ENCODE measurements around the gene ARHGAP4. TPM values are rescaled to one million over a fixed set of nuclear protein-coding genes. Genes with fewer than 3 reads are reported as not detected.

Gene ARHGAP4
- total RNA-seq, 2 experiments from 2014 or later: 130 to 135 TPM

DNA sequence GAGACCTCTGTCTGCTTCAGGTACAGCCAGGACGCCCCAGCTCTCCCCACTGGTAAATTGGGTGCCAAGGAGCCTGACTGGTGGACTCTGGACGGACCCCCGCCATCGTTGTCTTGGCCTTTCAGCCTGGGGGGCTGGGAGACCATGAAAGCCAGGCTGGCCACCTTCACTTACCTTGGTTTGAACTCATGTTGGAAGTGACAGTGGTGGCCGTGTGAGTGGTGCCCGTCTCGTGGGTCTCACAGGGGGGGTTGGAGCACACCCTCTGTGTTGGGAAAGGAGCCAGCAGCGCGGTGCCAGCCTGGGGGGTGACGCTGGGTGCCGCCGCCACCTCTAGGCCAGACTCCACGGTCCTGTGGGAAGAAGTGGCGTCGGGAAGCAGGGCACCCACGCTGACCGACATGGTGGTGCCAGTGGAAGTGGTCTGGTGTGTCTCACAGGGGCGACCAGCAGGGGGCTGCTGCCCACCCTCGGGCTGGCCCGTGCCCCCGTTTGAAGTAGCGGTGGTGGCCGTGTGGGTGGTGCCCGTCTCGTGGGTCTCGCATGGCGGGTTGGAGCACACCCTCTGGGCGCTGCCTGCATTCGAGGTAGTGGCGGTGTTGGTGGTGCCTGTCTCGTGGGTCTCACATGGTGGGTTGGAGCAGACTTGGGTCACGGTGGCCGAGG is 28.0 kb upstream of the ARHGAP4 start:
- ATAC-seq (no peak), DNase-seq (no peak)
- peaks cover 10% of the 10 kb centered on the region for H3K4me1 Mint-ChIP-seq
- no peaks in the 10 kb centered on the region for H3K9me3 Mint-ChIP-seq (ENCODE audit: low read depth)
- ChIA-PET POLR2A (interaction anchor here (0.5 kb wide), 1 partner anchor 146 kb away, joined by 3 read pairs; no protein-coding TSS in a partner anchor), CTCF (interaction anchor here (1.0 kb wide), 1 partner anchor 28 kb away, joined by 3 read pairs; the partner anchor contains the start of gene ARHGAP4)
- H3K27ac Mint-ChIP-seq: no peak overlapping the region
- no peak overlapping the region for H3K4me3 Mint-ChIP-seq
- H3K27me3 Mint-ChIP-seq: no peaks in the 10 kb centered on the region
- intact Hi-C loops (cut with DNase I, micrococcal nuclease): loop anchor here in 1 of 2 experiments (1.0 kb wide), 2 partner anchors 30 to 190 kb away; partner anchors contain the start of gene PLXNB3
- H3K36me3 Mint-ChIP-seq (ENCODE audit: low read depth): peaks cover 44% of the 10 kb centered on the region

DNA sequence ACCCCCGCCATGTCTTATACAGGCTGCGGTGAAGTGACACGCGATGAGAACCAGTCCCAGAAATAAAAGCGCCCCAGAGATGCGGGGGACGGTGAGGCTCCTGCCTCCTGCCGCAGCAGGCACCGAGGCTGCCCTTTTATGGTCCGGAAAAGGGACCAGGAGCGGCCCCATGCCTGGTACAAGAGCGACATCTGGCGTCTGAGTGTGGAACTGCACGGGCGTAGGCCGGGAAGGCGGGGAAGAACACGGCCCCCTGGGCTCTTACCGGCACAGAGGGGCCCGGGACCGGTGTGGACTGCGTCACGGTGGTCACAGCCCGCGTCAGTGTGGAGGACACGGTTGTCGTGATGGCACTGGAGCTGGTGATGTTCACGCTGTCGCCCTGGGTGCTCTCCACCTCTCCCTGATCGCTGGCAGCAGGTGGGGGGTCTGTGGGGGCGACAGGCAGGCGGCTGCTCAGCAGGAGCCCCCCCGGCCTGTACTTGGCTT is 27.3 kb upstream of the ARHGAP4 start:
- ChIA-PET POLR2A (interaction anchor here (1.0 kb wide), 1 partner anchor 13 kb away, joined by 5 read pairs; no protein-coding TSS in a partner anchor), CTCF (interaction anchor here (1.0 kb wide), 1 partner anchor 27 kb away, joined by 3 read pairs; the partner anchor contains the start of gene ARHGAP4)
- ATAC-seq (peak; percentile 76), DNase-seq (peak; percentile 87)
- no peaks in the 10 kb centered on the region for H3K27me3 Mint-ChIP-seq
- peaks cover 10% of the 10 kb centered on the region for H3K4me1 Mint-ChIP-seq
- intact Hi-C loops (cut with DNase I, micrococcal nuclease): loop anchor here in 1 of 2 experiments (1.0 kb wide), 2 partner anchors 29 to 189 kb away; partner anchors contain the start of gene PLXNB3
- no peak overlapping the region for H3K4me3 Mint-ChIP-seq
- H3K36me3 Mint-ChIP-seq (ENCODE audit: low read depth): peaks cover 43% of the 10 kb centered on the region
- H3K27ac Mint-ChIP-seq: peak overlapping the region; percentile 70
- no peaks in the 10 kb centered on the region for H3K9me3 Mint-ChIP-seq (ENCODE audit: low read depth)

GRCh38 chrX:153952373-153953026 is 26.4 kb upstream of the ARHGAP4 start:
- Mint-ChIP-seq H3K4me1 (peaks cover 15% of the 10 kb centered on the region), H3K27me3 (no peaks in the 10 kb centered on the region), H3K27ac (peak overlapping the region; percentile 70), H3K36me3 (ENCODE audit: low read depth) (peaks cover 40% of the 10 kb centered on the region), H3K4me3 (no peak overlapping the region), H3K9me3 (ENCODE audit: low read depth) (no peaks in the 10 kb centered on the region)
- DNase-seq (no peak), ATAC-seq (no peak)
- CTCF ChIA-PET: interaction anchor here (0.5 to 1.1 kb wide), 4 partner anchors 10 to 61 kb away, joined by 3 to 5 read pairs (median 3); no protein-coding TSS in a partner anchor
- intact Hi-C loops (cut with DNase I, micrococcal nuclease): loop anchor here in 1 of 2 experiments (1.0 kb wide), 2 partner anchors 28 to 188 kb away; partner anchors contain the start of gene PLXNB3
- POLR2A ChIA-PET: interaction anchor here (1.0 kb wide), 1 partner anchor 14 kb away, joined by 5 read pairs; no protein-coding TSS in a partner anchor

GRCh38 chrX:153951683-153952372 is 25.8 kb upstream of the ARHGAP4 start:
- intact Hi-C loops (cut with DNase I, micrococcal nuclease): no loop called here
- no peaks in the 10 kb centered on the region for H3K27me3 Mint-ChIP-seq
- ChIA-PET CTCF (interaction anchor here (0.8 to 1.1 kb wide), 3 partner anchors 11 to 27 kb away, joined by 3 to 5 read pairs (median 4); no protein-coding TSS in a partner anchor), POLR2A (no interaction called here)
- no peaks in the 10 kb centered on the region for H3K9me3 Mint-ChIP-seq (ENCODE audit: low read depth)
- peaks cover 18% of the 10 kb centered on the region for H3K4me1 Mint-ChIP-seq
- DNase-seq (no peak), ATAC-seq (no peak)
- peaks cover 40% of the 10 kb centered on the region for H3K36me3 Mint-ChIP-seq (ENCODE audit: low read depth)
- no peak overlapping the region for H3K4me3 Mint-ChIP-seq
- H3K27ac Mint-ChIP-seq: no peak overlapping the region

DNA sequence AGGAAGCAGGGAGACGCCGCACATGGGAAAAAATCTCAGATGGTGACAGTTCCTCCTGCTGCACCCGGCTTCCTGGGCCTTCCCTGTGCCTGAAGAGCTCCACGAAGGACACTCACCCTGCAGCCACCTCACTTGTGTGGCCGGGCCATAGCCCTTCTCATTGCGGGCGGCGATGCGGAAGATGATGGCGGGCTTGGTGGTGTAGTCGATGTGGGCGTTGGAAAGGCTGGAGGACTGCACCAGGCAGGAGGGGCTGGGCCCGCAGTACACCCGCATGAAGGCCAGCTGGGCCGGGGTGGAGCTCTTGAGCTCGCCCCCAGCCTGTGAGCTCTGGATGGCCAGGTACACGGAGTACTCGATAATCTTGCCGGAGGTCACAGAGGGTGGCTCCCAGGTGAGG is 24.1 kb upstream of the ARHGAP4 start:
- no peaks in the 10 kb centered on the region for H3K9me3 Mint-ChIP-seq (ENCODE audit: low read depth)
- ChIA-PET CTCF (interaction anchor here (1.2 to 2.9 kb wide), 5 partner anchors 10 to 187 kb away, joined by 3 to 12 read pairs (median 8); partner anchors contain the start of gene PLXNB3), POLR2A (interaction anchor here (0.6 kb wide), 1 partner anchor 13 kb away, joined by 4 read pairs; no protein-coding TSS in a partner anchor)
- H3K4me3 Mint-ChIP-seq: no peak overlapping the region
- H3K27me3 Mint-ChIP-seq: no peaks in the 10 kb centered on the region
- peaks cover 18% of the 10 kb centered on the region for H3K4me1 Mint-ChIP-seq
- peaks cover 38% of the 10 kb centered on the region for H3K36me3 Mint-ChIP-seq (ENCODE audit: low read depth)
- intact Hi-C loops (cut with DNase I, micrococcal nuclease): no loop called here
- ATAC-seq (no peak), DNase-seq (no peak)
- H3K27ac Mint-ChIP-seq: no peak overlapping the region

DNA sequence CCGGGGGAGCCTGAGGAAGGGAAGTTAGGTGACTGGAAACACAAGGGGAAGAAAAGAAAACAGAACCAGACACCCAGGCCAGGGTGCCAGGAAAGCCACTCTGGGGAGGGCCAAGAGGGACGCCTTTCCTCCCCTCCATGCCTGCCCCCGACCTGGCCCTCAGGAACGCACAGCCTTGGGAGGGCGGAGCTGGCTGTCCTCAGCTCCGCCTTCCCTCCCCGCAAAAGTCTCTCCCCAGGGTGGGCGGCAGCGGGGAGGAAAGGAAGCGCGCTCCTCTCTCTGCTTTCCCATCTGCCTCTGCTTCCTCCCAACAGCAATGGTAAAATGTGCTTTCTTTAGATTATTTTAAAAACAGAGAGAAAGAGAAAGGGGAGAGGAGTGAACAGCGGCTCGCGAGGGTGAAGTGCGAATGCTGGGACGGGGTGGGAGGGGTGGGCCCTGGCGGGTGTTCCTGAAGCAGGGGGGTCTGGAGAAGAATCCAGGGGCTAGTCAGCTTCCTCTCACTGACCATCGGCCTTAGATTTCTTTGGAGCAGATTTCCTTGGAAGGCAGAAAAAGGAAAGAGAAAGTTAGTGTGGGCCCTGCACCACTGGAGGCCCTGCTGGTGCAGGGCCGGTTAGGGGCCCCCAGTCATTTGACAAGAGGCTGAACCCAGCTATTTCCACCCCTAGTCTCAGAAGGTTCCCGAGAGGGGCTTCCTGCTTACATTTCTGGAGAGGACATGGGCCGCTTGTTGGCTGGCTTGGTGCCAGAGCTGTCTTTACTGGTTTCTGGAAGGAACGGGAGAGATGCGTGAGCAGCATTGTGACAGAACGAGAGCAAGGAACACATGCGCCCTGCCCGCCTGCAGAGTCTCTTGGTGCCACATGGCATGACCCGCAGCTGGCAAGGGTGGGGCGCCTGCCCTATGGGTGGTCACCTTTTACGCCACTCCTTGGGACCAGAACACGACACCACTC is 23.1 kb upstream of the ARHGAP4 start:
- intact Hi-C loops (cut with DNase I, micrococcal nuclease): loop anchor here in 1 of 2 experiments (5.0 kb wide), 1 partner anchor 187 kb away; the partner anchor contains the start of gene PLXNB3
- peaks cover 18% of the 10 kb centered on the region for H3K4me1 Mint-ChIP-seq
- ChIA-PET POLR2A (no interaction called here), CTCF (interaction anchor here (0.9 to 2.9 kb wide), 6 partner anchors 9 to 186 kb away, joined by 3 to 19 read pairs (median 10); partner anchors contain the start of gene HCFC1)
- no peak for ATAC-seq
- DNase-seq: no peak
- H3K9me3 Mint-ChIP-seq (ENCODE audit: low read depth): no peaks in the 10 kb centered on the region
- H3K4me3 Mint-ChIP-seq: no peak overlapping the region
- peak overlapping the region; percentile 69 for H3K27ac Mint-ChIP-seq
- H3K36me3 Mint-ChIP-seq (ENCODE audit: low read depth): peaks cover 33% of the 10 kb centered on the region
- no peaks in the 10 kb centered on the region for H3K27me3 Mint-ChIP-seq

DNA sequence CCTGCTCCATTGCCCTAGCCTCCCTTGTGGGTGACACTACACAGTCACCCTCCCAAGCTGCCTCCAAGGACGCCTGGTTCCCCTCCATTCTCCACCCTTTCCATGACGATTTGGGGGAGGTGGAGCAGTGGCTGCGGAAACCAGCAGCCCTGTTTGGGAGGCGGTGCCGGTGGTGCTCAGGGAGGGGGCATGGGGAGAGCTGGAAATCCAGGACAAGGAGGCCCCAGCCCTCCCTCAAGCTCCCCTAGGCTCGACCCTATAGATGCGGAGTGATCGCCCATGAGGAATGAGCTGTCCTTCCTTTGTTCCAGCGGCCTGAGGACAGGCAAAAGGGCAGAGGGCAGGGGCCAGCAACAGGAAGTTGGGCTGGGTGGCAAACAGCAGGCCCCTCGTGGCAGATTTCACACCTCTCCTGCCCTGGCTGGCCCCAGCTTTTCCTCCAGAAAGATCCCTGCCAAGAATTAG is 22.0 kb upstream of the ARHGAP4 start:
- intact Hi-C loops (cut with DNase I, micrococcal nuclease): loop anchor here in 1 of 2 experiments (5.0 kb wide), 1 partner anchor 186 kb away; the partner anchor contains the start of gene PLXNB3
- H3K4me3 Mint-ChIP-seq: no peak overlapping the region
- H3K27ac Mint-ChIP-seq: peak overlapping the region; percentile 87
- no peaks in the 10 kb centered on the region for H3K27me3 Mint-ChIP-seq
- CTCF ChIA-PET: interaction anchor here (0.7 to 2.4 kb wide), 7 partner anchors 13 to 37 kb away, joined by 3 to 19 read pairs (median 8); partner anchors contain the start of genes HCFC1 and NAA10
- peaks cover 16% of the 10 kb centered on the region for H3K4me1 Mint-ChIP-seq
- H3K36me3 Mint-ChIP-seq (ENCODE audit: low read depth): peaks cover 27% of the 10 kb centered on the region
- ATAC-seq (no peak), DNase-seq (no peak)
- POLR2A ChIA-PET: no interaction called here
- H3K9me3 Mint-ChIP-seq (ENCODE audit: low read depth): no peaks in the 10 kb centered on the region

DNA sequence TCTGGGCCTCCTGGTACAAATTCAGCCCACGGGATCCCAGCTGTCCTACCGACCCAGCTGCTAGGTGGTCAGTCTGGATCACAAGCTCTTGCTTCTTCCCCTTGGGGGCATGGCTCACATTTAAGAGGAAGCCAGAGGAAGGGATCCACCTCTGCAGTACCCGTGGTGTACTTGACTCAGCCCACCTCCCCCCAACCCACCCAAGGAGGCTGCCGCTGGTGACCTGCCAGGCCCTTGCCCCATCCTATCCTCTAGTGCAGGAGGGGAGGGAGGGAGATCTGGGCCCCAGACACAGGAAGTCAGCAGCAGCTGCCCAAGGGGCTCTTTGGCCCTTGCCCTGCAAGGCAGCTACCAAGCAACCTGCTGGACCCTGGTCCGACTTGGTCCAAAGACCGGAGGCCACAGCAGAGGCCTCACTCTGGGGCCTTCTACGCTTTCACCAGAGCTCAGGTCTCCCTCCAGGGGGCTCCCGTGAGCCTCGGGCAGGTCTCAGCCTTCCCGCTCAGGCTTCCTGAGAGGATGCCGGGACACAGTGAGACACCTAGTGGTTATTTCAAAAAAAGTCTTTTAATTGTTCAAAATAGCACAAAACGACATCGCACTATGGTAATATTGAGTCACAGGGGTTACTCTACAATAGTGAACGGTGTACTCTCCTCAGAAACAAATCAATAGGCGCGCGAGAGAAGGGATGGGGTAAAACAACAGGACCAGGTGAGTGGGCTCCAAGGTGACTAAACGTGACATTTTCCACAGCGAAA is 21.1 kb upstream of the ARHGAP4 start:
- intact Hi-C loops (cut with DNase I, micrococcal nuclease): loop anchor here (1.0 to 5.0 kb wide), 5 partner anchors 12 to 185 kb away; partner anchors contain the start of genes PLXNB3 (in 2 of the 2) and NAA10 (in 1 of the 2)
- peak overlapping the region; percentile 87 for H3K27ac Mint-ChIP-seq
- CTCF ChIA-PET: interaction anchor here (0.7 to 2.4 kb wide), 9 partner anchors 9 to 27 kb away, joined by 3 to 19 read pairs (median 6); partner anchors contain the start of gene NAA10

More for the DNA sequence above, 21.1 kb upstream of the ARHGAP4 start:
- POLR2A ChIA-PET: interaction anchor here (0.6 to 1.0 kb wide), 3 partner anchors 10 to 22 kb away, joined by 3 read pairs; no protein-coding TSS in a partner anchor
- Mint-ChIP-seq H3K4me1 (peaks cover 14% of the 10 kb centered on the region), H3K4me3 (no peak overlapping the region), H3K36me3 (ENCODE audit: low read depth) (peaks cover 25% of the 10 kb centered on the region), H3K27me3 (no peaks in the 10 kb centered on the region), H3K9me3 (ENCODE audit: low read depth) (no peaks in the 10 kb centered on the region)
- ATAC-seq (peak; percentile 87), DNase-seq (peak; percentile 89)

Data from activated CD4-positive, alpha-beta T cell treated with anti-CD3 and anti-CD28 coated beads for 36 hours (primary cell).